T47D (cell line): ENCODE results near the gene OSBPL5.

Experiments used
- DNase-seq, 2 experiments: peaks; one replicate each; pipeline versions ENCODE4 v3.0.0 to v3.0.0-alpha.2; 2011 to 2012; ENCODE audit warnings: low read depth in 1 of 2, low spot score in 1 of 2
- JUND ChIP-seq: IDR thresholded peaks from 2 replicates; pipeline ENCODE4 v1.6.1; 2012; ENCODE audit warnings: low read depth
- in situ Hi-C: cut with HindIII; loops from 2 replicates; pipeline ENCODE4 v1.10.0; 2016; ENCODE audit warnings: low sequenced_read_pairs, low pct_unique_long_range_greater_than_20kb

Gene OSBPL5

DNA sequence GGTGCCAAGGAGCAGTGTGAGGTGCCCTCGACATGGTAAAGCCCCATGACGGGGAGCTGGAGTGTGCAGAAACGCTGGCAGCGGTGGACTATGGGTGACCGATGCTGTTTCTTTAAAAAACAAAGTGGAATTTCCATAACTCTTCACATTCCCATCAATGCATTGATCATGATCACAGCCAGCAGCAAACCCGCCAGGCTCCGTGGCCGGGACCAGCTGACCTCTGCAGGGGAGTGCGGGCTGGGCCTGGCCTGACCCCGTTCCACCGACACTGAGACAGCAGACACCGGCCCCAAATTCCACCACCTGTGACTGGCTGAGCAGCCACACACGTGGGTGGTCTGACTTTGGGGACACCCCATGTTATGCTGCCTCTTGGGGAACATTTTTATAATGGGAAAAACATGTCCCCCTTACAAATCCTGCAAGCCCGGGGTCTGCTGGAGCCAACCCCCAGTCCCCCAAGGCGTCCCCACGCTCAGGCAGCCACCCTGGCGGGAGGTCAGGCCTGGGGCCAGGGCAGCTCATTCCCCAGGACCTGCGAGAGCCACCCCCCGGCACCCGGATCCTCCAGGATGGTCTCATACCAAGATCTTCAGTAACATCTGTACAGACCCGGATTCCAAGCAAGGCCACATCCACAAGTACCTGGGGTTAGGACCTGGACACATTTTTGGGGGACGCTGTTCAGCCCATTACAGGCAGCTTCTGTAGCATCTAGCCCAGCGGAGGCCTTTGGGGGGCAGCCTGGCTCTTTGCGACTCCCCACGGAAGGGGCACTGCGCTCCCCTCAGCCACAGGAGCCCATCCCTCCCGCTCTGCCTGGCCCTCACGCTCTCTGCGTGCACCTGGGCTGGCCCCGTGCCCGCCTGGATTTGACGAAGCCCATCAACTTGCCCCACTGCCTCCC is 20.6 kb downstream of the OSBPL5 start:
- no peak for TF ChIP-seq JUND

GRCh38 chr11:3143136-3143880 is 21.8 kb downstream of the OSBPL5 start:
- no peak for TF ChIP-seq JUND

More for the DNA sequence above, 20.6 kb downstream of the OSBPL5 start:
- in situ Hi-C loops = no loop called here
- DNase-seq = no peak

GRCh38 chr11:3140291-3140603 is 24.9 kb downstream of the OSBPL5 start:
- no peak for DNase-seq
- no peak for TF ChIP-seq JUND

More at GRCh38 chr11:3143136-3143880, 21.8 kb downstream of the OSBPL5 start:
- in situ Hi-C loops = no loop called here
- no peak for DNase-seq

GRCh38 chr11:3139481-3140290 is 25.4 kb downstream of the OSBPL5 start:
- in situ Hi-C loops = no loop called here
- no peak for DNase-seq
- no peak for TF ChIP-seq JUND

More at GRCh38 chr11:3140291-3140603, 24.9 kb downstream of the OSBPL5 start:
- in situ Hi-C loops = no loop called here

DNA sequence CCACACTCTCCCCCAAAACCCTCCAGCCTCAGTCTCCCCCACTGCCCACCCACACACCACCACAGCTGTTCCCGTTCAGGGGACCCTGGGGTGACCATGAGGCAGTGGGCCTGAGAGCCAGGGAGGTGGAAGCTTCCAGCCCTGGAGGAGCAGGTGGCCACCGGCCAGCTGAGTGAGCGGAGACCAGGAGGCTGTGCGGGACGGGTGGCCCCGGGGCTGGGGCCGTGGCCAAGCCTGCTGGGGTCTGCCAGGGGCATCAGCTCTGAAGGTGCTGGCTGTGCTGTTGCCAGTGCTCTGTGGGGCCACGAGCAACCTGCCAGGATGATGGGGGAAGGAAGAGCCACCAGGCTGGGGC is 26.0 kb downstream of the OSBPL5 start:
- TF ChIP-seq JUND = no peak
- DNase-seq = no peak
- in situ Hi-C loops = no loop called here

DNA sequence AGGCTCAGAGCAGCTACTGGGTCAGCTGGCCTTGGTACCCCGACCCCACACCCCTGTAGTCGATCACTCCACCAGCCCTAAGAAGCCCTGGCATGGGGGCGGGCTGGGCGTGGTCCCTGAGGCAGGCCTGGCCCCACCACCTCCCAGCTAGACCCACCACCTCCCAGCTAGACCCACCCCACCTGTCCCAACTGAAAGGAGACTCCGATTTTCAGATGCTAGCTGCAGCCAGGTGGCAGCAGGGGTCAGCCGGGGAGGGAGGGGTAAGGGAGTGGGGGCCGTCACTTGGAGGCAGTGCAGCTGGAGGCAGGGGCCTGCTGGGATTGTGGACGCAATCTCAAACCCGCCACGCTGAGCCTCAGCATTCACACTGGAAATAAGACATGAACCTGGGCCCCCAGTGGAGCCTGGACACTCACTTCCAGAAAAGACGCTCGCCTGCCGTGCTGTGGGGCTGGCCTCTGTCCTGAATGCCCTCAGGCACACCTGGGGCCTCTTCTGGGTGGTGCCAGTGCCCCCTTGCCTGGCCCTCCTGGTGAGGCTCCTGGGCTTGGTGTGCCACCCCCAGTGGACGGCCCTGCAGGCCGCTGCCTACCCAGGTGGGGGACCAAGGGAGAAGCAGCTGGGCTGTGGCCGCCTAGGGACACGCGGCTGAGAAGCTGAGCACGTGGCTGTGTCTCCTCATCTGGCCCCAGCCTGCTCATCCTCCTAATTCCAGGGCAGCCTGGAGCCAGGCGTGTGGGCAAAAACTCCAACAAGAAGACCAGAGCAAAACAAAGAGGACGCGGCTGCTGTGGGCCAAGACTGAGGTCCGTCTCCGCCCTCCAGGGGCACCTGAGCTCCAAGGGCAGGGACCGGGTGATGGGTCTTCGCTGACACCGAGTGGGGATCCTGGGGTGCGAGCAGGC is 26.7 kb downstream of the OSBPL5 start:
- no peak for DNase-seq
- no peak for TF ChIP-seq JUND
- in situ Hi-C loops = no loop called here

DNA sequence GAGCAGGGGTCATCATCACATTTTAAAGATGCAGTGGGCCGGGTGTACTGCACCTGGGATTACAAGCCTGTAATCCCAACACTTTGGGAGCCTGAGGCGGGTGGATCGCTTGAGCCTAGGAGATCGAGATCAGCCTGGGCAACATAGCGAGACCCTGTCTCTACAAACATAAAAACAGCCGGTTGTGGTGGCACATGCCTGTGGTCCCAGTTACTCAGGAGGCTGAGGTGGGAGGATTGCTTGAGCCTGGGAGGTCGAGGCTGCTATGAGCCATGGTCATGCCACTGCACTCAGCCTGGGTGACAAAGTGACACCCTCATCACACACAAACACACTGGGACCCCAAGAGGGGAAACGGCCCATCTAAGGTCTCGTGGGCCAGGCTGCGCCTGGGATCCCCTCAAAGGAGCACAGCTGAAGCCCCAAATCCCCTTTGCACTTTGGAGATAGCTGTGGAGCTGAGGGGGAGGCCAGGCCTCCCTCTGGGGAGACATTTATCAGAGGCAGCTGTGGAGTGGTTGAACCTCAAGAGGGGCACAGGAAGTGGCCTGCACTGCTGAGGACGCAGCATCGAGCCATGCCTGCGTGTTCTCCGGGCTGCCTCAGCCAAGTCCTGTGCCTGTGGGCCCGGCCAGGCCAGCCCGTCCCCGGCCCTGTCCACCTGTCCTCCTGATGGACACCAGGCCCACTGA is 27.5 kb downstream of the OSBPL5 start:
- no peak for TF ChIP-seq JUND
- DNase-seq = no peak
- in situ Hi-C loops = no loop called here

- DNase-seq = no peak
- TF ChIP-seq JUND = no peak
- in situ Hi-C loops = no loop called here
These were observed 28.3 kb downstream of the OSBPL5 start for GRCh38 chr11:3136546-3137455.

- TF ChIP-seq JUND = no peak
- DNase-seq = no peak
- in situ Hi-C loops = no loop called here
These were observed 29.3 kb downstream of the OSBPL5 start for GRCh38 chr11:3135481-3136440.
